WTC11 (cell line): ENCODE results near the gene FOXL1. TPM values are rescaled to one million over a fixed set of nuclear protein-coding genes. Genes with fewer than 3 reads are reported as not detected.

Source experiments
- ATAC-seq: fragments of 200-7000 bp; cut with Tn5 transposase; 2 replicates; pipeline ENCODE4 v1.10.0; 2021; ENCODE audit warnings: mild to moderate bottlenecking, moderate library complexity
- CTCF ChIA-PET: fragments of 300-600 bp; sonication (Branson Sonifier 250); formaldehyde crosslinking; loops from one replicate; lab custom pipeline; 2021; ENCODE audit warnings: antibody characterized with exemption; lab: Charles Lee
- POLR2A ChIA-PET: fragments of 350-600 bp; sonication (Branson Sonifier 250); formaldehyde crosslinking; loops from one replicate; lab custom pipeline; 2021; ENCODE audit warnings: antibody characterized with exemption; lab: Charles Lee
- DNase-seq: peaks from one replicate; pipeline ENCODE4 v3.0.0; 2021; ENCODE audit warnings: low spot score
- H3K27ac Mint-ChIP-seq: 2 replicates; pipeline ENCODE4 v1.8.0; 2021; ENCODE audit warnings: mixed read lengths
- H3K27me3 Mint-ChIP-seq: 2 replicates; pipeline ENCODE4 v1.8.0; 2021; ENCODE audit warnings: low read depth, mild to moderate bottlenecking, moderate library complexity, mixed read lengths
- H3K36me3 Mint-ChIP-seq: 2 replicates; pipeline ENCODE4 v1.8.0; 2021; ENCODE audit warnings: mixed read lengths
- H3K4me1 Mint-ChIP-seq: 2 replicates; pipeline ENCODE4 v1.8.0; 2022; ENCODE audit warnings: mixed read lengths
- H3K4me3 Mint-ChIP-seq: 2 replicates; pipeline ENCODE4 v1.8.0; 2021; ENCODE audit warnings: mild to moderate bottlenecking, moderate library complexity, mixed read lengths
- H3K9me3 Mint-ChIP-seq: 2 replicates; pipeline ENCODE4 v1.8.0; 2021; ENCODE audit warnings: mixed read lengths
- AFF4 ChIP-seq: sonication (generic); formaldehyde crosslinking; IDR thresholded peaks from 2 replicates; pipeline ENCODE4 v1.8.1; 2023; ENCODE audit warnings: mild to moderate bottlenecking, missing genetic modification reagents, borderline replicate concordance
- ATF6 ChIP-seq: sonication (generic); formaldehyde crosslinking; IDR thresholded peaks from 2 replicates; pipeline ENCODE4 v1.8.1; 2023; ENCODE audit warnings: mild to moderate bottlenecking, missing genetic modification reagents
- EMX1 ChIP-seq: fragments of 250-450 bp; sonication (Bioruptor Pico); IDR thresholded peaks from 2 replicates; pipeline ENCODE4 v1.8.0; 2021; ENCODE audit warnings: mild to moderate bottlenecking
- ERG ChIP-seq: fragments of 250-450 bp; sonication (Bioruptor Pico); IDR thresholded peaks from 2 replicates; pipeline ENCODE4 v1.8.0; 2021; ENCODE audit warnings: mild to moderate bottlenecking
- IRF1 ChIP-seq: sonication (generic); formaldehyde crosslinking; IDR thresholded peaks from 2 replicates; pipeline ENCODE4 v1.8.0; 2023; ENCODE audit warnings: missing genetic modification reagents
- JAZF1 ChIP-seq: fragments of 250-450 bp; sonication (Bioruptor Pico); IDR thresholded peaks from 2 replicates; pipeline ENCODE4 v1.9.0; 2021; ENCODE audit warnings: moderate library complexity, mild to moderate bottlenecking, inconsistent platforms
- NFYB ChIP-seq: sonication (generic); formaldehyde crosslinking; conservative IDR thresholded peaks from 2 replicates; pipeline ENCODE4 v1.8.0; 2022; ENCODE audit warnings: low read depth, missing genetic modification reagents
- NR2C2 ChIP-seq: sonication (generic); formaldehyde crosslinking; IDR thresholded peaks from 2 replicates; pipeline ENCODE4 v1.8.0; 2022; ENCODE audit warnings: mild to moderate bottlenecking, missing genetic modification reagents
- OVOL2 ChIP-seq: fragments of 250-450 bp; sonication (Bioruptor Pico); IDR thresholded peaks from 2 replicates; pipeline ENCODE4 v1.9.0; 2021; ENCODE audit warnings: mild to moderate bottlenecking, borderline replicate concordance
- PREB ChIP-seq: sonication (generic); formaldehyde crosslinking; IDR thresholded peaks from 2 replicates; pipeline ENCODE4 v1.8.1; 2022; ENCODE audit warnings: mild to moderate bottlenecking, missing genetic modification reagents, moderate library complexity, borderline replicate concordance
- SP1 ChIP-seq: sonication (generic); formaldehyde crosslinking; conservative IDR thresholded peaks from 2 replicates; pipeline ENCODE4 v1.8.1; 2022; ENCODE audit warnings: missing genetic modification reagents
- USF1 ChIP-seq: sonication (generic); formaldehyde crosslinking; IDR thresholded peaks from 2 replicates; pipeline ENCODE4 v1.8.0; 2022; ENCODE audit warnings: mild to moderate bottlenecking, missing genetic modification reagents
- ZMAT4 ChIP-seq: fragments of 250-450 bp; sonication (Bioruptor Pico); IDR thresholded peaks from 2 replicates; pipeline ENCODE4 v1.9.0; 2021; ENCODE audit warnings: mild to moderate bottlenecking
- ZNF138 ChIP-seq: sonication (generic); formaldehyde crosslinking; conservative IDR thresholded peaks from 2 replicates; pipeline ENCODE4 v1.8.1; 2022; ENCODE audit warnings: mild to moderate bottlenecking, moderate library complexity, missing genetic modification reagents
- ZNF317 ChIP-seq: sonication (generic); formaldehyde crosslinking; IDR thresholded peaks from 2 replicates; pipeline ENCODE4 v1.8.1; 2023; ENCODE audit warnings: low read depth, mild to moderate bottlenecking, moderate library complexity, missing genetic modification reagents, borderline replicate concordance
- total RNA-seq: library from RNA; stranded (reverse); gene quantifications from 3 replicates; pipeline ENCODE4 v1.2.3, GENCODE V29; 2021

FOXL1 gene
- total RNA-seq, 1 experiment from 2014 or later = 0.33 TPM

GRCh38 chr16:86529160-86529559 is 49.2 kb upstream of the FOXL1 start:
- no peak for DNase-seq
- no peaks in the 10 kb centered on the region; the same call in 1 of the 2 replicates for H3K27me3 Mint-ChIP-seq
- no peak for TF ChIP-seq NFYB (CRISPR knock-in tag)
- TF ChIP-seq IRF1 (CRISPR knock-in tag) = no peak
- TF ChIP-seq AFF4 (CRISPR knock-in tag) = no peak
- TF ChIP-seq EMX1 (CRISPR knock-in tag) = no peak
- TF ChIP-seq SP1 = no peak
- no peak for TF ChIP-seq PREB
- no peak for TF ChIP-seq JAZF1 (CRISPR knock-in tag)
- TF ChIP-seq NR2C2 (CRISPR knock-in tag) = no peak
- no peak for TF ChIP-seq ZNF138
- TF ChIP-seq USF1 = no peak
- TF ChIP-seq OVOL2 = no peak
- no peak for TF ChIP-seq ERG (CRISPR knock-in tag)
- TF ChIP-seq ZMAT4 = no peak
- TF ChIP-seq ZNF317 (CRISPR knock-in tag) = no peak
- no peak for TF ChIP-seq ATF6 (CRISPR knock-in tag)

More at GRCh38 chr16:86529160-86529559, 49.2 kb upstream of the FOXL1 start:
- Mint-ChIP-seq H3K36me3 (peaks cover 2% of the 10 kb centered on the region; the same call in 1 of the 2 replicates), H3K27ac (no peak overlapping the region), H3K9me3 (peaks cover 13% of the 10 kb centered on the region; the same call in 1 of the 2 replicates), H3K4me1 (no peaks in the 10 kb centered on the region), H3K4me3 (no peak overlapping the region)
- ChIA-PET POLR2A (no interaction called here), CTCF (interaction anchor here (0.7 to 1.7 kb wide), 5 partner anchors 11 to 534 kb away, joined by 3 to 5 read pairs (median 3); partner anchors contain the start of gene FOXF1)
- no peak for ATAC-seq
